GM19468 (cell line): ENCODE measurements around the gene CASP12.

Source experiments
- ATAC-seq: cut with Tn5 transposase; IDR thresholded peaks from one replicate; pipeline ENCODE4 v1.9.1; 2021; ENCODE audit warnings: mild to moderate bottlenecking, moderate library complexity, moderate number of reproducible peaks; ENCODE audit not compliant: unreplicated experiment; ENCODE audit errors: extremely low read depth

Gene CASP12

DNA sequence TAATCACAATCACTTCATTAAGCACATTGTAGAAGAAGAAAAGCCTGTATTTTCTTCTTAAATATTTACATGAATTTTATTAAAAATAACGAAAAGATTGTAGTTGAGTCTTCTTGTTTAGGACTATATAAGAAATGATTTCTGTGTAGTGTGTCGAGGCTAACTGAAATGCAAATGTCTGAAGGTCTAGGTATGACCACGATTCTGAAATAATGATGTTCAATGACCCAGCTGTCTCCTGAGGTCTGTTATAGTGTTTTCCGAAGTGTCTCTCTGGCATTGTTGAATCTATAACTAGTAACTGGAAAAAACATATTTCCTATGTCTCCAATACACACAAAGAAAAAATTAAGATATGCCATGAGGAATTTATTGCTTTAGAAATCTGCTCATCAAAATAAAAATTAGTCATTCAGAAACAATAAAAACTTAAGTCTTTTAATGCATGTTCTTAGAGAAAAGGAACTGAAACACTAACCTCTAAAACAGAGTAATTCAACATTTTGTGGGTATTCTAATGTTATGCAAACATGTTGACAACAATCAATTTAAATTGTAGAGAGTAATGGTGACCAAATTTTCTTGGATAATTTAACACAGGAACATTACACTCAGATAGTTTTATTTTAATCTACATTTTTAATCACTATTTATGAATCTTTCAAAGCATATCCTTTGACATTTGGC is 55.0 kb downstream of the CASP12 start:
- no peak for ATAC-seq

GRCh38 chr11:104841973-104842525 is 56.2 kb downstream of the CASP12 start:
- ATAC-seq = no peak

- no peak for ATAC-seq
Measured at GRCh38 chr11:104841185-104841584, 57.1 kb downstream of the CASP12 start.

DNA sequence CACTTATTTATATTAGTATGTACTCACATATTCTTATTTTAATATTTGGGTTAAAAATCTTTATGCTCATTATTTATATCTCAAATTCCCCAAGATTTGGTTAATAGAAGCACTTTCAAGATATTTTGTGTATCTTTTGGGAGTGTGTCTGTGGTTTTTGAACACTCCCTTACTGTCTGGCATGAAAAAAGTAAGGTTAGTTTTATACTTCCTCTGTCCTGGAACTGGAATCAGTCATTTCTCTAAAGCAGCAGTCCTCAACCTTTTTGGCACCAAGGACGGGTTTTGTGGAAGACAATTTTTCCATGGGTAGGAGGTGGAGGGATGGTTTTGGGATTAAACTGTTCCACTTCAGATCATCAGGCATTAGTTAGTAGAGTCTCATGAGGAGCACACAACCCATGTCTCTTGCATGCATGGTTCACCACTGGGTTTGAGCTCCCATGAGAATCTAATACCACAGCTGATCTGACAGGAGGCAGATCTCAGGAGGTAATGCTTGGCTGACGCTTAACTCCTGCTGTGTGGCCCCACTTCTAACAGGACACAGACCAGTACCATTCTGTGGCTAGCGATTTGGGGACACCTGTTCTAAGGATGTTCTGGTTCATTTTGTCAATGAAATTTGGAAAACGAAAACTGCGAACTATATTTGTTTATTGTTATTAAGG is 60.2 kb downstream of the CASP12 start:
- ATAC-seq = no peak

DNA sequence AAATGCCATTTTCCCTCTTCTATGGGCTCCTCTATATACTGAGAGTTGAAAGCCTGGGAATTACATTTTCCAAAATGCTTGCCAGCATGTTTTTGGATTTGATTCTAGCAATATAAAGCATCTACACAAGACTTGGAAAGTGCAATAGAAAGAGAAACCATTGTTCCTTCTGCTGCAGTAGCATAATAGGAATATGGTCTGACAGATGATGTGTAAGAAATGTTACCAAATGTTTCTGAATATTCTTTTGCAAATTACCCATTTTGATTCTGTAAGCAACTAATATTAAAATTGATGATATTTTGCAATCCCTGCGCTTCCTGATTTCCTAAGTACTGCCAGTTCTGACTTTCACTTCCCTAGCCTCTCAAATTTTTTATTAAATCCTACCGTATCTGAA is 61.6 kb downstream of the CASP12 start:
- ATAC-seq = no peak
